HG02884 (cell line): ENCODE data around the gene HRH1.
"Not testable (repeated sequence)": the region's sequence is repeated elsewhere in the genome, so short reads cannot be mapped to it uniquely, and the experiment has no call there.

Experiments used
- ATAC-seq: cut with Tn5 transposase; IDR thresholded peaks from one replicate; pipeline ENCODE4 v1.9.1; 2021; ENCODE audit warnings: mild to moderate bottlenecking, moderate library complexity; ENCODE audit not compliant: unreplicated experiment

HRH1 gene

DNA sequence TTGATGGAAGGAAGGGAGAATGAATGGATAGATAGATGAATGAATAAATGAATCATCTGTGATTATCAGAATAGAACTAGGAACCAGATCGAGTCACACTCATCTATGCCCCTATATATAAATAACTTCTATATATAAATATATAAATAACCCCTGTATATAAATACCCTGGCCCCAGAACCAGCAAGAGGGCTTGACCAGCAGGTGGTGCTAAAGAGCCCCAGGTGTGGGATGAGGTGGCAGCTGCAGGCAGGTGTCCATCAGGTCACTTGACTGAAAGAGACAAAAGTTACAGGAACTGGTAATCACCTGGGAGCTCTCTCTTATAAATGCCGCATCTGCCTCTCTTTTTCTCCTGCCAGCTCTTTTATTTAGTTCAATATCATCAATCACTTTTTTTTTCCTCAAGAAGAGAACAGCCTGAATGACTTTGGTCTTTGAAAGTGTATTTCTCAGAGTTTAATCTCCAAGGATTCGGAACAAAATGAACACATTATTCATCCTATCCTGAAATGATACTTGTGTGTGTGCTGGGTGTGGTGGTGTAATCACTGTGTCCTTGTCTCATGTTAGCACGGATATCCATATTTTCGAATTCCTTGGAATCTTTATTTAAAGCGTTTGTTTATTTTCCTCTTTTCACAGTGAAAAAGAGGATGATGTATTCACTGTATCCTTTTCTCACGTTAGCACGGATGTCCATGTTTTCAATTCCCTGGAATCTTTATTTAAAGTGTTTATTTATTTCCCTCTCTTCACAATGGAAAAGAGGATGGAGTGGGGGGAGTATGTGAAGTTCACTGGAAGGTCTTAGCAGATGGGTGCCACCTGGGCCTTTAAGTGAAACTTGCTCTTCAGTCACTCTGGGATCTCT, 82.5 kb downstream of the HRH1 start:
- ATAC-seq: no peak

DNA sequence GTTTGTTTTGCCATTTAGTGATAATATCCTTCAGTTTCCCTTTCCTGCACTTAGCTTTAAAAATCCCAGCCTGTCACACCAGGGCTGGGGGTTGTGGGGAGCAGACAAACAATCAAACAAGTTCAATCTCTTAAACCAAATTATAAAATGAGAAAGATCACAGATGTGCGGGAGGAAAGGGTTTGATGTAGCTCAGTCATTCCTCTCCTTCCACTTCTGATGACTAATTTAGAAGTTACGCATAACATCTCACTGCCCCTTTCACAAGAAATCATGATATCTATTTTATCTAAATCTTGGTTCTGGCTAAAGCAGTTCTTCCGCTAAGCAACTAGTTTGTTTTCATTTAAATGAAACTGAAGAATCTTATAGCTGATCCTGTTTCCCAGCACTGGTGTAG, 83.8 kb downstream of the HRH1 start:
- ATAC-seq: no peak

- no peak for ATAC-seq
Measured at GRCh38 chr3:11238880-11239279, 84.6 kb downstream of the HRH1 start.

- ATAC-seq: no peak
Measured at GRCh38 chr3:11239796-11240195, 85.5 kb downstream of the HRH1 start.

DNA sequence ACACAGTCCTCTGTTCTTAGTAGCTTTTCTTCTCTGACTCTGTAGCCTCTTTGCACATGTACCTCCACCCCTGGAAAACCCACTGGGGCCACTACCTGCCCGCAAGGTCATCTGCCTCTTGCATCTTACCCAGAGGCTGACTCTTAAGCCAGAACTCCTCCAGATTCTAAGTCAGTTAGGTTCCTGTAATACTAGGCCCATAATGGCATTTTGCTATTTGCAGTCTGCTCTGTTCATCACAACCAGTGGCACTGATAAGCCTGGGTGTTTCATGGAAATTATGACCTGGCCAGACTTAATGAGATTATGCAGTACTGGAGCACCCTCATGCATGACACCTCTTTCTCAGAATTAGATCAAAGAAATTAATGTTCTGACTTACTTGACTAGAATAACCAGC, 86.2 kb downstream of the HRH1 start:
- no peak for ATAC-seq

- no peak for ATAC-seq
Measured at GRCh38 chr3:11244121-11244677, 89.9 kb downstream of the HRH1 start.

GRCh38 chr3:11245276-11245675, 91.0 kb downstream of the HRH1 start:
- no peak for ATAC-seq

DNA sequence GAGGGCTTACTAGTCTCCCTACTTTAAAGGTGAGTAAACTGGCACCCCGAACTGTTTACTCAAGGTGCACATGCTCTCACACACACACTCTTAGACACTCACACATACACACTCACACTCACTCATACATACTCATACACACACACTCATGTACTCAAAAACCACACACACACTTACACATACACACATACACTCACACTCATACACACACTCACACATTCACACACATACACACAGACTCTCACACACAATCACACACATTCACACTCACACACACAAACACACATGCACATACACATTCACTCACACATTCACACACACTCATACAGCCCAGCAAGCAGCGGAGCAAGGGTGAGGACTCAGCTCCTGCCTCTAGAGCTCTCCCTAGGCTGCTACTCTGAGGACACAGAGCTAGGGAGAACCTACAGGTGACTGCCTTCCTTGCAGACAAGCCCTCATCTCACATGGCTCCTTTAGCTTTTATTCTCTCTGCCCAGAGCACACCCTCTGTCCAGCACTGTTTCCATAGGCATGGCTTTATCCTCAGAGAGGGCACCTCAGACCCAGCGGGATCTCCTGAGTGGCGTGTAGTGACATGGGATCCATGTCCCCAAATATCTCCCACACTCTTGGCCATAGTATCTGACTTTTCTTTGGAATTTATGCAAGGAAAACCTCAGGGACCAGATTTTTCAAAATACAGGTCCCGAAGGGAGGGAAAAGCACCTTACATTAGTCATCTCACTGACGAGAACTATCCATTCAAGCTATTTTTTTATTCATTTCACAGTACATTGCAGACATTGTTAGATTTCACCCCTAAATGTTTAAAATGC, 91.8 kb downstream of the HRH1 start:
- ATAC-seq: no peak

GRCh38 chr3:11246663-11246970, 92.3 kb downstream of the HRH1 start:
- no peak for ATAC-seq

- no peak for ATAC-seq
Measured at GRCh38 chr3:11247362-11247761, 93.1 kb downstream of the HRH1 start.

GRCh38 chr3:11248596-11248995, 94.3 kb downstream of the HRH1 start:
- no peak for ATAC-seq

GRCh38 chr3:11250902-11251806, 96.9 kb downstream of the HRH1 start:
- ATAC-seq: no peak

DNA sequence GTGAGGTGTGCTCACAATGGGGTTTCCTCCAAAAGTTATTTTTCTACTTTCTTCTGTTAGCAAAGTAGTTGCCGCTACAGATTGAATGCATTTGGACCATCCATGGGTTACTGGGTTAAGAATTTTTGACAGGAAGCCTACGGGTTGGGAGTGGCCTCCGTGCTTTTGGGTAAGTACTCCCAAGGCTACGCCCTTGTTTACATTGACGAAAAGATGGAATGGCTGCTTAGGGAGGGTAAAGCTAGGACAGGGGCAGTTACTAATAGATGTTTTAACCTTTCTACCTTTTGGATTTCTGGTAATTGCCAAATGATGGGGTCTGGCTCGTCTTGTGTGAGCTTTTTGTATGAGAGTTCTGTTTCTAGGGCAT, 97.5 kb downstream of the HRH1 start:
- ATAC-seq: no peak

- ATAC-seq: no peak
Measured at GRCh38 chr3:11254876-11255275, 100.6 kb downstream of the HRH1 start.

DNA sequence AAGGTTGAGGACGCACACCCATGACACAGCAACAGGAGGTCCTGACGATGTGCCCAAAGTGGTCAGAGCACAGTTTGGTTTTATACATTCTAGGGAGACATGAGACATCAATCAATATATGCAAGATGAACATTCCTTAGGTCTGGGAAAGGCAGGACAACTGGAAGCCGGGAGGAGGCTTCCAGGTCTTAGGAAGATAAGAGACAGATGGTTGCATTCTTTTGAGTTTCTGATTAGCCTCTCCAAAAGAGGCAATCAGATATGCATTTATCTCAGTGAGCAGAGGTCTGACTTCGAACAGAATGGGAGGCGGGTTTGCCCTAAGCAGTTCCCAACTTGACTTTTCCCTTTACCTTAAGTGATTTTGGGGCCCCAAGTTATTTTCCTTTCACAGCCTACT, 101.2 kb downstream of the HRH1 start:
- ATAC-seq: not testable (repeated sequence)

GRCh38 chr3:11258958-11259357, 104.7 kb downstream of the HRH1 start:
- ATAC-seq: no peak

- ATAC-seq: no peak
Measured at GRCh38 chr3:11260460-11260859, 106.2 kb downstream of the HRH1 start.

DNA sequence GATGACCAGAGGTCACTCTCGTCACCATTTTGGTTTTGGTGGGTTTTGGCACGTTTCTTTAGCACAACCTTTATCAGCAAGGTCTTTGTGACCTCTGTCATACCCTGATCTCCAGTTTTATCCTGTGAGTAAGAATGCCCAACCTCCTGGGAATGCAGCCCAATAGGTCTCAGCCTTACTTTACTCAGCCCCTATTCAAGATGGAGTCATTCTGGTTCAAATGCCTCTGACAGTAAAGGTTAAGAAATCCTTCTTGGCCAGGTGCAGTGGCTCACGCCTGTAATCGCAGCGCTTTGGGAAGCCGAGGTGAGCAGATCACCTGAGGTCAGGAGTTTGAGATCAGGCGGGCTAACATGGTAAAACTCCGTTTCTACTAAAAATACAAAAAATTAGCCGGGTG, 114.7 kb downstream of the HRH1 start:
- no peak for ATAC-seq

GRCh38 chr3:11271986-11272904, 118.0 kb downstream of the HRH1 start, which contains the start of gene ATG7:
TSS of gene ATG7 (plus strand) at chr3:11272397. CDS start at chr3:11298696, 26,299 bp downstream.
- peak; percentile 98 for ATAC-seq
